Naive thymus-derived CD8-positive, alpha-beta T cell (primary cell): ENCODE results near the gene BEND3. TPM values are rescaled to one million over a fixed set of nuclear protein-coding genes. Genes with fewer than 3 reads are reported as not detected.
"Not testable (repeated sequence)": the region's sequence is repeated elsewhere in the genome, so short reads cannot be mapped to it uniquely, and the experiment has no call there.

ENCODE experiments used
- ATAC-seq, 2 donors: fragments of 150-1000 bp; cut with Tn5 transposase in 1 of 2; sonication (Bioruptor Pico), chemical (Tn5 transposase) in 1 of 2; 1 replicate in 1 of 2; 2 replicates in 1 of 2; pipeline ENCODE4 v1.10.0; 2021; ENCODE audit warnings: mild to moderate bottlenecking in 2 of 2, moderate library complexity in 2 of 2
- POLR2A ChIA-PET: fragments of 350-600 bp; sonication (Branson Sonifier 250); formaldehyde crosslinking; loops from one replicate; lab custom pipeline; 2021; ENCODE audit warnings: antibody characterized with exemption; lab: Charles Lee
- DNase-seq, 10 donors: peaks; one replicate each; pipeline versions ENCODE4 v3.0.0 to v3.0.0-alpha.2; 2020 to 2022
- H3K27ac Mint-ChIP-seq, 10 donors: one replicate each; pipeline ENCODE4 v1.8.0; 2020 to 2022; ENCODE audit warnings: mild to moderate bottlenecking in 10 of 10, mixed read lengths in 10 of 10, moderate library complexity in 4 of 10, inconsistent platforms in 1 of 10
- H3K27me3 Mint-ChIP-seq, 5 donors: one replicate each; pipeline ENCODE4 v1.8.0; 2021 to 2022; ENCODE audit warnings: mixed read lengths in 5 of 5
- H3K36me3 Mint-ChIP-seq, 3 donors: one replicate each; pipeline ENCODE4 v1.8.0; 2020 to 2022; ENCODE audit warnings: mixed read lengths in 3 of 3, mild to moderate bottlenecking in 2 of 3, inconsistent platforms in 1 of 3
- H3K4me1 Mint-ChIP-seq, 4 donors: one replicate each; pipeline ENCODE4 v1.8.0; 2021 to 2022; ENCODE audit warnings: mixed read lengths in 4 of 4
- H3K4me3 Mint-ChIP-seq, 10 donors: one replicate each; pipeline ENCODE4 v1.8.0; 2020 to 2022; ENCODE audit warnings: mild to moderate bottlenecking in 10 of 10, mixed read lengths in 10 of 10, moderate library complexity in 6 of 10, inconsistent platforms in 1 of 10
- H3K9me3 Mint-ChIP-seq, 9 donors: one replicate each; pipeline ENCODE4 v1.8.0; 2020 to 2022; ENCODE audit warnings: mixed read lengths in 9 of 9, mild to moderate bottlenecking in 3 of 9, inconsistent platforms in 1 of 9, moderate library complexity in 1 of 9
- polyA plus RNA-seq, 3 donors: library from polyadenylated mRNA; unstranded; fragments of 300-500 nt; fragmentation: Illumina TruSeq; gene quantifications; one replicate each; pipeline ENCODE4 v1.2.3, GENCODE V29; 2021
- total RNA-seq, 8 experiments: library from RNA in 2 of 8; stranded (reverse) in 2 of 8; gene quantifications; one replicate each; pipeline ENCODE4 v1.2.3 and lab custom pipeline; 2021 to 2026

BEND3 gene
- total and polyA plus RNA-seq, 5 experiments from 2014 or later, result 0.25 to 2.0 (median 0.71) TPM

GRCh38 chr6:107047807-107048206 is 67.5 kb downstream of the BEND3 start:
- Mint-ChIP-seq H3K4me3 (no peak overlapping the region), H3K27me3 (no peaks in the 10 kb centered on the region), H3K27ac (peak overlapping the region in 1 of 10 donors; percentile 41), H3K4me1 (peaks cover 0 to 2% (median 0%) of the 10 kb centered on the region in 4 donors), H3K36me3 (peaks cover 0 to 58% (median 13%) of the 10 kb centered on the region in 3 donors), H3K9me3 (no peaks in the 10 kb centered on the region)
- no peak for ATAC-seq
- POLR2A ChIA-PET, result no interaction called here
- DNase-seq, result no peak

GRCh38 chr6:107045826-107046675 is 69.3 kb downstream of the BEND3 start:
- Mint-ChIP-seq H3K27ac (peak overlapping the region in 4 of 10 donors; percentile 20 to 64 (median 48)), H3K4me1 (peaks cover 0 to 6% (median under 1%) of the 10 kb centered on the region in 4 donors), H3K4me3 (no peak overlapping the region), H3K27me3 (no peaks in the 10 kb centered on the region), H3K36me3 (peaks cover 0 to 70% (median 10%) of the 10 kb centered on the region in 3 donors), H3K9me3 (no peaks in the 10 kb centered on the region)
- DNase-seq (no peak), ATAC-seq (no peak)
- POLR2A ChIA-PET, result no interaction called here

GRCh38 chr6:107033126-107033525 is 82.2 kb downstream of the BEND3 start:
- peaks cover 0 to 34% (median 0%) of the 10 kb centered on the region in 3 donors for H3K36me3 Mint-ChIP-seq
- no peak for ATAC-seq
- no peaks in the 10 kb centered on the region for H3K9me3 Mint-ChIP-seq
- POLR2A ChIA-PET, result interaction anchor here (0.6 to 0.7 kb wide), 2 partner anchors 471 to 1542 kb away, joined by 3 read pairs; no protein-coding TSS in a partner anchor
- H3K4me3 Mint-ChIP-seq, result no peak overlapping the region
- H3K4me1 Mint-ChIP-seq, result peaks cover 20 to 48% (median 41%) of the 10 kb centered on the region in 4 donors
- peak overlapping the region in 2 of 10 donors; percentile 28 to 57 for H3K27ac Mint-ChIP-seq
- no peak for DNase-seq
- H3K27me3 Mint-ChIP-seq, result no peaks in the 10 kb centered on the region

GRCh38 chr6:107032051-107032450 is 83.3 kb downstream of the BEND3 start:
- Mint-ChIP-seq H3K27ac (no peak overlapping the region), H3K4me3 (no peak overlapping the region), H3K27me3 (no peaks in the 10 kb centered on the region), H3K36me3 (peaks cover 0 to 34% (median 0%) of the 10 kb centered on the region in 3 donors), H3K4me1 (peaks cover 20 to 47% (median 41%) of the 10 kb centered on the region in 4 donors), H3K9me3 (no peaks in the 10 kb centered on the region)
- ATAC-seq, result no peak
- DNase-seq, result no peak
- POLR2A ChIA-PET, result interaction anchor here (0.5 kb wide), 1 partner anchor 136 kb away, joined by 4 read pairs; no protein-coding TSS in a partner anchor

GRCh38 chr6:107030151-107030550 is 85.2 kb downstream of the BEND3 start:
- DNase-seq (no peak), ATAC-seq (no peak)
- POLR2A ChIA-PET, result interaction anchor here (0.6 kb wide), 1 partner anchor 589 kb away, joined by 3 read pairs; no protein-coding TSS in a partner anchor
- Mint-ChIP-seq H3K4me3 (peak overlapping the region; percentile 52 to 99 (median 98)), H3K9me3 (no peaks in the 10 kb centered on the region), H3K27me3 (no peaks in the 10 kb centered on the region), H3K4me1 (peaks cover 20 to 44% (median 39%) of the 10 kb centered on the region in 4 donors), H3K27ac (peak overlapping the region in 7 of 10 donors; percentile 10 to 95 (median 55)), H3K36me3 (peaks cover 0 to 22% (median 0%) of the 10 kb centered on the region in 3 donors)

GRCh38 chr6:107026965-107027364 is 88.3 kb downstream of the BEND3 start:
- no peak for ATAC-seq
- H3K4me3 Mint-ChIP-seq, result peak overlapping the region in 9 of 10 donors; percentile 34 to 98 (median 69)

GRCh38 chr6:107021446-107022185 is 93.7 kb downstream of the BEND3 start:
- ATAC-seq (no peak), DNase-seq (no peak)
- H3K27ac Mint-ChIP-seq, result peak overlapping the region in 1 of 10 donors; percentile 34
- POLR2A ChIA-PET, result no interaction called here
- no peaks in the 10 kb centered on the region for H3K4me1 Mint-ChIP-seq
- H3K4me3 Mint-ChIP-seq, result no peak overlapping the region
- H3K36me3 Mint-ChIP-seq, result no peaks in the 10 kb centered on the region
- no peaks in the 10 kb centered on the region for H3K9me3 Mint-ChIP-seq
- peaks cover 0 to 2% (median 0%) of the 10 kb centered on the region in 5 donors for H3K27me3 Mint-ChIP-seq

More at GRCh38 chr6:107026965-107027364, 88.3 kb downstream of the BEND3 start:
- DNase-seq, result no peak
- Mint-ChIP-seq H3K4me1 (peaks cover 14 to 30% (median 27%) of the 10 kb centered on the region in 4 donors), H3K36me3 (peaks cover 0 to 13% (median 0%) of the 10 kb centered on the region in 3 donors), H3K27me3 (no peaks in the 10 kb centered on the region), H3K9me3 (no peaks in the 10 kb centered on the region), H3K27ac (peak overlapping the region in 6 of 10 donors; percentile 38 to 88 (median 74))
- POLR2A ChIA-PET, result interaction anchor here (0.5 to 0.7 kb wide), 2 partner anchors 424 to 460 kb away, joined by 4 to 5 read pairs; no protein-coding TSS in a partner anchor

GRCh38 chr6:107020239-107020638 is 95.1 kb downstream of the BEND3 start:
- ATAC-seq (no peak), DNase-seq (no peak)
- Mint-ChIP-seq H3K27ac (no peak overlapping the region), H3K9me3 (no peaks in the 10 kb centered on the region), H3K36me3 (no peaks in the 10 kb centered on the region), H3K27me3 (peaks cover 0 to 2% (median 1%) of the 10 kb centered on the region in 5 donors), H3K4me1 (no peaks in the 10 kb centered on the region), H3K4me3 (no peak overlapping the region)
- POLR2A ChIA-PET, result no interaction called here

- H3K9me3 Mint-ChIP-seq, H3K27me3 Mint-ChIP-seq, H3K36me3 Mint-ChIP-seq, ATAC-seq, POLR2A ChIA-PET, DNase-seq, H3K4me3 Mint-ChIP-seq, H3K4me1 Mint-ChIP-seq, H3K27ac Mint-ChIP-seq: not testable (repeated sequence)
These were observed 95.7 kb downstream of the BEND3 start for GRCh38 chr6:107019628-107020027.

- H3K9me3 Mint-ChIP-seq, result no peaks in the 10 kb centered on the region
These were observed 96.3 kb downstream of the BEND3 start for GRCh38 chr6:107019047-107019446.

More at GRCh38 chr6:107019047-107019446, 96.3 kb downstream of the BEND3 start:
- H3K36me3 Mint-ChIP-seq, result no peaks in the 10 kb centered on the region
- no peak for DNase-seq
- H3K27ac Mint-ChIP-seq, result no peak overlapping the region
- no peak overlapping the region for H3K4me3 Mint-ChIP-seq
- no peaks in the 10 kb centered on the region for H3K4me1 Mint-ChIP-seq
- POLR2A ChIA-PET, result interaction anchor here (0.6 kb wide), 1 partner anchor 1843 kb away, joined by 3 read pairs; no protein-coding TSS in a partner anchor
- ATAC-seq, result no peak
- peaks cover 0 to 11% (median 3%) of the 10 kb centered on the region in 5 donors for H3K27me3 Mint-ChIP-seq
